Body of pancreas (tissue), 4 donors: ENCODE data around the gene DIMT1.

Experiments used
- POLR2A ChIP-seq, 3 donors: fragments of 450-650 bp; IDR thresholded peaks; one replicate each; pipeline ENCODE4 v1.6.1; 2016; ENCODE audit warnings: antibody characterized with exemption in 3 of 3, mild to moderate bottlenecking in 2 of 3
- TF ChIP-seq, protein P1 (sequence below), 7 experiments: fragments of 450-650 bp in 4 of 7; fragments of 200-600 bp in 3 of 7; sonication (generic) in 3 of 7; IDR thresholded peaks; one replicate each; pipeline ENCODE4 v1.5.1; 2016 to 2019; ENCODE audit warnings: antibody characterized with exemption in 7 of 7

DNA sequence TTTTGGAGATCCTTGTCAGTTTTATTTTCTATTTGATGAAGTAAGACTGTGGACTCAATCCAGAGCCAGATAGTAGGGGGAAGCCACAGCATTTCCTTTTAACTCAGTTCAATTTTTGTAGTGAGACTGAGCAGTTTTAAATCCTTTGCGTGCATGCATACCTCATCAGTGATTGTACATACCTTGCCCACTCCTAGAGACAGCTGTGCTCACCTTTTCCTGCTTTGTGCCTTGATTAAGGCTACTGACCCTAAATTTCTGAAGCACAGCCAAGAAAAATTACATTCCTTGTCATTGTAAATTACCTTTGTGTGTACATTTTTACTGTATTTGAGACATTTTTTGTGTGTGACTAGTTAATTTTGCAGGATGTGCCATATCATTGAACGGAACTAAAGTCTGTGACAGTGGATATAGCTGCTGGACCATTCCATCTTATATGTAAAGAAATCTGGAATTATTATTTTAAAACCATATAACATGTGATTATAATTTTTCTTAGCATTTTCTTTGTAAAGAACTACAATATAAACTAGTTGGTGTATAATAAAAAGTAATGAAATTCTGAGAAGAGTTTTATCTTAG is 17.8 kb downstream of the DIMT1 start:
- TF ChIP-seq, protein P1, sequence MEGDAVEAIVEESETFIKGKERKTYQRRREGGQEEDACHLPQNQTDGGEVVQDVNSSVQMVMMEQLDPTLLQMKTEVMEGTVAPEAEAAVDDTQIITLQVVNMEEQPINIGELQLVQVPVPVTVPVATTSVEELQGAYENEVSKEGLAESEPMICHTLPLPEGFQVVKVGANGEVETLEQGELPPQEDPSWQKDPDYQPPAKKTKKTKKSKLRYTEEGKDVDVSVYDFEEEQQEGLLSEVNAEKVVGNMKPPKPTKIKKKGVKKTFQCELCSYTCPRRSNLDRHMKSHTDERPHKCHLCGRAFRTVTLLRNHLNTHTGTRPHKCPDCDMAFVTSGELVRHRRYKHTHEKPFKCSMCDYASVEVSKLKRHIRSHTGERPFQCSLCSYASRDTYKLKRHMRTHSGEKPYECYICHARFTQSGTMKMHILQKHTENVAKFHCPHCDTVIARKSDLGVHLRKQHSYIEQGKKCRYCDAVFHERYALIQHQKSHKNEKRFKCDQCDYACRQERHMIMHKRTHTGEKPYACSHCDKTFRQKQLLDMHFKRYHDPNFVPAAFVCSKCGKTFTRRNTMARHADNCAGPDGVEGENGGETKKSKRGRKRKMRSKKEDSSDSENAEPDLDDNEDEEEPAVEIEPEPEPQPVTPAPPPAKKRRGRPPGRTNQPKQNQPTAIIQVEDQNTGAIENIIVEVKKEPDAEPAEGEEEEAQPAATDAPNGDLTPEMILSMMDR (IDR thresholded peaks at IDR 0.05): no peak
- no peak for TF ChIP-seq POLR2A (IDR thresholded peaks at IDR 0.05)
